BLaER1 (cell line): Measurements from ENCODE around the gene OR6B3.
A peak's percentile ranks its signal among the peaks of the same experiment; 100 is the strongest.

Source experiments
- H3K27ac ChIP-seq: shearing (Covaris generic); formaldehyde crosslinking; 2 replicates; pipeline ENCODE4 v1.8.1; 2022
- H3K27me3 ChIP-seq: shearing (Covaris generic); formaldehyde crosslinking; 2 replicates; pipeline ENCODE4 v1.8.1; 2022
- H3K36me3 ChIP-seq: shearing (Covaris generic); formaldehyde crosslinking; 2 replicates; pipeline ENCODE4 v1.8.1; 2022
- H3K4me1 ChIP-seq: shearing (Covaris generic); formaldehyde crosslinking; 2 replicates; pipeline ENCODE4 v1.8.1; 2022
- H3K4me2 ChIP-seq: shearing (Covaris generic); formaldehyde crosslinking; 2 replicates; pipeline ENCODE4 v1.8.1; 2022
- H3K4me3 ChIP-seq: shearing (Covaris generic); formaldehyde crosslinking; 2 replicates; pipeline ENCODE4 v1.8.1; 2022
- H3K9ac ChIP-seq: shearing (Covaris generic); formaldehyde crosslinking; 2 replicates; pipeline ENCODE4 v1.8.1; 2022
- H3K9me3 ChIP-seq: shearing (Covaris generic); formaldehyde crosslinking; 2 replicates; pipeline ENCODE4 v1.8.1; 2022
- H4K20me1 ChIP-seq: shearing (Covaris generic); formaldehyde crosslinking; 2 replicates; pipeline ENCODE4 v1.8.1; 2022
- Cebpa-rat ChIP-seq: shearing (Covaris generic); IDR thresholded peaks from 2 replicates; pipeline ENCODE4 v1.8.1; 2022

OR6B3 gene

GRCh38 chr2:240069829-240070228 lies 16.5 kb upstream of the OR6B3 start:
- Histone ChIP-seq H3K27me3 (no peaks in the 10 kb centered on the region), H3K27ac (no peak overlapping the region)

DNA sequence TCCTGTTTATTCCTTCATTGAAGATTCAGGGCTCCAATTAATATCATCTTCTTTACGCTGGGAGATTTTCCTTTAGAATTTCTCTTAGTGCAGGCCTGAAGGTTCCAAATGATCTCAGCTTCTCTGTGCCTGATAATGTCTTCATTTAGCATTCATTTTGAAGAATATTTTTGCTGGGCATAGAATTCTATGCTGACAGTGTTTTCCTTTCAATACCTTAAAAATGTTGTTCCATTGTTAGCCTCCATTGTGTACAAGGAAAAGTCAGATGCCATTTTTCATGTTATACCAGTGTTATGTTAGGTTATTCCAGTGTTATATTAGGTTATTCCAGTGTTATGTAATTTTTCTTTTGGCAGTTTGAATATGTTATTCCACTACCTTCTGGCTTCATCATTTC lies 14.9 kb upstream of the OR6B3 start:
- Histone ChIP-seq H3K4me2 (no peak overlapping the region), H3K9ac (no peak overlapping the region), H3K4me1 (no peaks in the 10 kb centered on the region), H3K36me3 (no peaks in the 10 kb centered on the region), H3K27me3 (no peaks in the 10 kb centered on the region), H3K27ac (no peak overlapping the region), H3K4me3 (no peak overlapping the region), H3K9me3 (no peaks in the 10 kb centered on the region), H4K20me1 (no peaks in the 10 kb centered on the region)
- TF ChIP-seq Cebpa-rat: no peak

More at GRCh38 chr2:240069829-240070228, 16.5 kb upstream of the OR6B3 start:
- no peak overlapping the region for H3K4me3 ChIP-seq
- no peak for TF ChIP-seq Cebpa-rat
- no peak overlapping the region for H3K4me2 ChIP-seq
- H4K20me1 ChIP-seq: no peaks in the 10 kb centered on the region
- no peak overlapping the region for H3K9ac ChIP-seq
- no peaks in the 10 kb centered on the region for H3K36me3 ChIP-seq
- H3K4me1 ChIP-seq: no peaks in the 10 kb centered on the region
- H3K9me3 ChIP-seq: no peaks in the 10 kb centered on the region

DNA sequence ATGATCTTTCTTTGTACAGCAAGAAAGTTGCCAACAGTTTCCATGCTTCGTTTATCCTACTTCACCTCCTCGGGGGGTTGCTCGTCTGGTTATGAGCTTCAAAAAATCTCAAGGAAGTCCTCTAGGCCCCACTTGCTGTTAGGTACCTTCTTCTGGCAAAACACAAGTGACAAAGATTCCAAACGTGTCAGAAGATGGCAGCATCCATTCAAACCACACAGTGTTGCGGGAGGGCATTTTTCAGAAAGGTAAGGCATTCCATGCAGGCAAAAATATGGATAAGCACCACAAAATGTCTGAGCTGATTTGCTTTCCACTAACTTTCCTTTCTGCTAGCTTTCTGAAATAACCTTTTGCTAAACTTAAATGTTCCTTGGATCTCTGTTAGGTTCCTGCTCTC lies 13.2 kb upstream of the OR6B3 start:
- Histone ChIP-seq H3K36me3 (no peaks in the 10 kb centered on the region), H3K9me3 (no peaks in the 10 kb centered on the region), H4K20me1 (no peaks in the 10 kb centered on the region), H3K4me3 (no peak overlapping the region), H3K27ac (no peak overlapping the region), H3K4me2 (no peak overlapping the region), H3K27me3 (no peaks in the 10 kb centered on the region), H3K9ac (no peak overlapping the region), H3K4me1 (no peaks in the 10 kb centered on the region)
- TF ChIP-seq Cebpa-rat: no peak

- Histone ChIP-seq H3K27ac (no peak overlapping the region), H3K9ac (no peak overlapping the region), H4K20me1 (no peaks in the 10 kb centered on the region), H3K36me3 (no peaks in the 10 kb centered on the region), H3K4me3 (no peak overlapping the region), H3K4me1 (no peaks in the 10 kb centered on the region), H3K4me2 (no peak overlapping the region), H3K27me3 (no peaks in the 10 kb centered on the region), H3K9me3 (no peaks in the 10 kb centered on the region)
- no peak for TF ChIP-seq Cebpa-rat
Measured at GRCh38 chr2:240064898-240065297, 11.6 kb upstream of the OR6B3 start.

DNA sequence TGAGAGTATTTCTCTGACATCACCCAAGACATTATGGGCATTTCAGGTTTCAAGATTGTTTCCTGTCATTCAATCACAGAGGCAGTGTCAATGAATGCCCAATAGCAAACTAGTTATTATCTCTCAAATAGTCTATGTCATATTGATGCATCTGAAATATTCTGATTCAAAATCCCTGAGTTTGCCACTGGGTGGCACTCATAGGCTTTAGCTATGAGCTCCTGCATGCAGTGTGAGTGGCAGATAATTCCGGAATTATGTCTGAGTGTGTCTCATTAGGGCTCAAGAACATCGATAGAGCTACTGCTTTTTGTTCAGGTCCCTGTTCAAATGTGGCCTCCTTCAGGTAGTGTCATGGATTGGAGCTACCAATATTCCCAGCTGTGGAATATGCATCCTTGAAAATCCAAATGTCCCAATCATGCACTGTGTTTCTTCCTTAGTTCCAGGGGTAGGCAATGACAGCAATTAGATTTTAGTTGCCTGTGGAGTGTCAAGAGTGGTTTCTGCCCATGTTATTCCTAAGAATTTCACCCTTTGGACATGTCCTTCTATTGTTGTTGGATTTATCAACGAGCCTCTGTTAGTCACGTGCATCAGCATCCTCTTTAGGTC lies 7.8 kb upstream of the OR6B3 start:
- Histone ChIP-seq H4K20me1 (no peaks in the 10 kb centered on the region), H3K36me3 (no peaks in the 10 kb centered on the region), H3K4me3 (no peak overlapping the region), H3K9me3 (no peaks in the 10 kb centered on the region), H3K27me3 (no peaks in the 10 kb centered on the region), H3K4me2 (no peak overlapping the region), H3K27ac (no peak overlapping the region), H3K9ac (no peak overlapping the region), H3K4me1 (peaks cover 3% of the 10 kb centered on the region)
- TF ChIP-seq Cebpa-rat: no peak

DNA sequence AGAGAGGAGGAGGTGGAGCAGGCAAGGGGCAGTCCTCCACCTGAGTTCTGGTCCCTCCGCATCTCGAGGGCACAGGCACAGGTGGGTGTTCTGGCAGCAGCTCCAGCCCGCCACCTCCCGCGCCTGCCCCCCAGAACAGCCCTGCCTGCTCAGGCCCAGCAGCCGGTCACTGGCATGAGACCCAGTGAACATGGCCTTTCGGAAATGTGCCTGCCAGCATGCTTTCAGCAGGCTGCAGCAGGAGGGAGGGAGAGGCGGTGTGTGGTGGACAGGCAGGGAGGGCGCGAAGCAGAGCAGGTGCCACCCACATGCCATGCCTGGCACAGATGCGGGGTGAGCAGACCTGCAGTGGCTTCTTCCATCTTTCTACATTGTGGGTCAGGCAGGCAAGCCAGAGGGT lies 3.4 kb upstream of the OR6B3 start:
- Histone ChIP-seq H3K4me3 (no peak overlapping the region), H3K9me3 (no peaks in the 10 kb centered on the region), H3K27ac (no peak overlapping the region), H4K20me1 (no peaks in the 10 kb centered on the region), H3K9ac (no peak overlapping the region), H3K27me3 (no peaks in the 10 kb centered on the region), H3K36me3 (no peaks in the 10 kb centered on the region), H3K4me1 (peaks cover 11% of the 10 kb centered on the region), H3K4me2 (no peak overlapping the region)
- no peak for TF ChIP-seq Cebpa-rat

- H3K4me3 ChIP-seq: no peak overlapping the region
- peak overlapping the region; percentile 4; the same call in 1 of the 2 replicates for H3K4me2 ChIP-seq
- no peaks in the 10 kb centered on the region for H4K20me1 ChIP-seq
- no peaks in the 10 kb centered on the region for H3K36me3 ChIP-seq
- H3K9me3 ChIP-seq: no peaks in the 10 kb centered on the region
- no peak for TF ChIP-seq Cebpa-rat
- no peaks in the 10 kb centered on the region for H3K27me3 ChIP-seq
- no peak overlapping the region for H3K27ac ChIP-seq
- H3K9ac ChIP-seq: no peak overlapping the region
- peaks cover 11% of the 10 kb centered on the region for H3K4me1 ChIP-seq
Measured at GRCh38 chr2:240055177-240055917, 2.0 kb upstream of the OR6B3 start.

DNA sequence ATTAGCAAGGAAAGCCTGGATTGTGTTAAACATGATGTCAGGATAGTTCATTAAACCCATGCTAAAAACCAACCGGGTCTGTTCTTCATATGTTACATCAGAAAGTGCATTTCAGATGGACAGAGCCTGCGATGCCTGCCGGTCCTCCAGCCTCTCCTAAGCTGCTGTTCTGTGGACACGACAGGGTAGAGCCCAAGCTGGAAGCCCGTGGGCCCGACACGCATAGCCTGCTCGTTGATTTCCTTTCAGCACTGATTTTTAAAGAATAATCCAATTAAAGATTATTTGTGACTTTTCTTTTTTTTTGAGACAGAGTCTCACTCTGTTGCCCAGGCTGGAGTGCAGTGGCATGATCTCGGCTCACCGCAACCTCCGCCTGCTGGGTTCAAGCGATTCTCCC lies 797 bp downstream of the OR6B3 start:
- H3K4me2 ChIP-seq: no peak overlapping the region
- H3K27me3 ChIP-seq: no peaks in the 10 kb centered on the region
- TF ChIP-seq Cebpa-rat: no peak
- H4K20me1 ChIP-seq: no peaks in the 10 kb centered on the region
- no peaks in the 10 kb centered on the region for H3K36me3 ChIP-seq
- no peak overlapping the region for H3K4me3 ChIP-seq
- no peak overlapping the region for H3K9ac ChIP-seq
- H3K9me3 ChIP-seq: no peaks in the 10 kb centered on the region
- H3K4me1 ChIP-seq: peaks cover 11% of the 10 kb centered on the region
- no peak overlapping the region for H3K27ac ChIP-seq

DNA sequence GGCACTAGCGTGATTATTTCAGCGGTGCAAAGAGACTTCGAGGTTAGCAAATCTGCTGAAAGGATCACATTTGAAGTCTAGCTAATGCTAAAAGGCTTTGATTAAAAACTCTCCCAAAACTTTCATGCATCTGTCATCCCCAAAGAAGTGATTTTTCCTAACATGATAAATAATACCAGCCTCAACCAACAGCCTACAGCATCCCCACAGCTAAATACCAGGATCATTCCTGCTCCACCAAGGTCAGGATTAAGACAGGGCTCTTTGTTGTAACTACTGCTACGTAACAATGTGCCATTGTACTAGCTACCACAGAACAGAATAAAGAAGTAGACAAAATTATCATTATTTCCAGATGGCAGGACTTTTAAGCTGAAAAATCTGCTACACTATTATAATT lies 1.6 kb downstream of the OR6B3 start:
- no peak for TF ChIP-seq Cebpa-rat
- Histone ChIP-seq H4K20me1 (no peaks in the 10 kb centered on the region), H3K27ac (no peak overlapping the region), H3K4me2 (no peak overlapping the region), H3K4me3 (no peak overlapping the region), H3K4me1 (peaks cover 11% of the 10 kb centered on the region), H3K27me3 (no peaks in the 10 kb centered on the region), H3K36me3 (no peaks in the 10 kb centered on the region), H3K9me3 (no peaks in the 10 kb centered on the region), H3K9ac (no peak overlapping the region)

GRCh38 chr2:240050278-240050677 lies 3.0 kb downstream of the OR6B3 start:
- Histone ChIP-seq H3K27me3 (no peaks in the 10 kb centered on the region), H3K4me3 (no peak overlapping the region), H3K36me3 (no peaks in the 10 kb centered on the region), H3K4me2 (no peak overlapping the region), H3K9me3 (no peaks in the 10 kb centered on the region), H3K9ac (no peak overlapping the region), H3K27ac (no peak overlapping the region), H3K4me1 (peaks cover under 1% of the 10 kb centered on the region; the same call in 1 of the 2 replicates), H4K20me1 (no peaks in the 10 kb centered on the region)
- TF ChIP-seq Cebpa-rat: no peak
